HG03175 (cell line): ENCODE results near the gene GSTO1.
A peak's percentile ranks its signal among the peaks of the same experiment; 100 is the strongest.

Experiments used
- ATAC-seq: cut with Tn5 transposase; IDR thresholded peaks from one replicate; pipeline ENCODE4 v1.9.1; 2021; ENCODE audit warnings: mild to moderate bottlenecking, moderate library complexity; ENCODE audit not compliant: unreplicated experiment

GSTO1 gene

DNA sequence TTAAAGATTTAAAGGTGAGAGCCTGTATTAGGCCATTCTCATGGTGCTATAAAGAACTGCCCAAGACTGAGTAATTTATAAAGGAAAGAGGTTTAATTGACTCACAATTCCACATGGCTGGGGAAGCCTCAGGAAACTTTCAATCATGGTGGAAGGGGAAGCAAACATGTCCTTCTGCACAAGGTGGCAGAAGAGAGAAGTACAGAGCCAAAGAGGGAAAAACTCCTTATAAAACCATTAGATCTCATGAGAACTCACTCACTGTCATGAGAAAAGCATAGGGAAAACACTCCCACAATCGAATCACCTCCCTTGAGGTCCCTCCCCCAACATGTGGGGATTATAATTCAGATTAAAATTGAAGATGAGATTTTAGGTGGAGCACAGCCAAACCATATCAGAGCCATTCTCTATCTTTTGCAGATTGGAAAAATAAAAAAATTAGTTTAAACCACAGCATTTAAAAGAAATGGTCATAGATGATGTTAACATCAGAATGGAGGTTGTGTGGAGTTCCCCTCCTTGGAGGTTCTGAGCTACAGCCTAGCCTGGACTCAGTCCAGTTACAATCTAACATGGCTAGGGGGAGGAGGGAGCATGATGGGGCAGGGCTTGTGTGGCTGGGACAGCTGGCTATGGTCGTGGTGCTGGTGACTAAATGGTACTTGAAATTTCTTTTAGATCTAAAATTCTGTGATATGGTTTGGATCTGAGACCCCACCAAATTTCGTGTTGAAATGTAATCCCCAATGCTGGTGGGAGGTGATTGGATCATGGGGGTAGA lies 47.4 kb downstream of the GSTO1 start:
- no peak for ATAC-seq

DNA sequence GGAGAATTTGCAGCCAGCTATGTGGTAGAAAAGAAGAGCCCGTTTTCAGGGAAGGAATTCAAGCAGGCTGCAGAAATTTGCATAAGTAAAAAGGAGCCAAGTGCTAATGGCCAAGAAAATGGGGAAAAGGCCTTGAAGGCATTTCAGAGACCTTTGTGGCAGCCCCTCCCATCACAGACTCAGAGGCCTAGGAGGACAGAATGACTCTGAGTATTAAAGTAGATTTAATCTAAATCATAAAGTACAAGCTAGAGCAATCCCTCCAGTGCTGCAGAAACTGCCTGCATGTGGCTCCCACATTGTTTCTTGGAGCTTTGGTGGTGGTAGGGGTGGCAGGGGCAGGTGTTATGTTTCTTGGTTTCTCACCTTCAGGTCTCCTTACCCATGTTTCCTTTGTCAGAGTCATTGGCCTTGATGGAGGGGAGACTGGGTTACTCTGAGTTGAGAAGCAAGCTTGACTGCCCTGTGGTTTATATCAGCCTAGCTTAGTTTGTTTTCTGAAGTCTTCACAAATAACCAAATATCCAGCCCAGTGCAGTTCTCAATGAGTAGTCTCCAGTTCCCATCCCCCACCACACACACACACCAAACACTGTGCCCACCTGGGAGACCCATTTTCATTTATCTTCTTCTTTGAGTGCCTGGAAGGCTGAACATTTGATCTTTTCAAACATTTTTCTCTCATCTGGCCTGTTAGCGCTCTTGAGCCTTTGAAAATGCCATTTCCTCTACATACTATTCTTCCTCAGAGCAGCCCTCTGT lies 49.1 kb downstream of the GSTO1 start:
- ATAC-seq, result no peak

DNA sequence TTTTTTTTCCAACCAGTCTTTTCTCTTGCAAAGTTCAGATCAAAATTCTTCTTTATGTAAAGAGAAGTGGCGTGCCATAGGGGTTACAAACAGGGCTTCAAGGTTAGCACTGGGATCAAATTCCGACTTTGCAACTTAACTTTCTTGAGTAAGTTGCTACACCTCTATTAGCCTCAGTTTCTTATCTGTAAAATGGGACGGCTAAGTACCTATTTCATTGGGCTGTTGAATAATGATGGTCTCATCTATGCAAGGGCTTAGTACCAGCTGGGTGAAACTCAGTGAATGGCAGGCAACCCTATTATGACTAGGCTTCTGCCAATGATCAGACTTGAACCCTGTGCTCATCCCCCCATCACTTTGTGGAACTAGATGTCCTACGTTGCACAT lies 49.7 kb downstream of the GSTO1 start:
- no peak for ATAC-seq

DNA sequence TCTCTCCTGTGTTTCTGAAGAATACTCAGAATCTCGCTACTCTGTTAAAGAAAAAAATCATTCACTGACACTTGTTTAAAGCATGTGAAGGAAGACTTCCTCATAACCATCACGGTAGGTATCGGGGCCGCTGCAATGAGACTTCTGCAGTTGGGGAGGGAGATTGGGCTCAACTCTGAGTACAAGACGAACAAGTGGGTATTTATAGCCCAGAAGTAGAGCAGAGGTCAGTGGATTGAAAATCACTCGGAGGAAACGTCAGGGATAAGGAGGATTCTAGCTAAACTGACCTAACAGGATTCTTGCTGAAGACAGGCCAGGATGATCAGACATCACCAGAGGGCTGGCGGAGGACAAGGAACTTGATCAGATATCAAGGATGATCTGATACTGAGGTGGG lies 50.2 kb downstream of the GSTO1 start:
- ATAC-seq, result no peak

DNA sequence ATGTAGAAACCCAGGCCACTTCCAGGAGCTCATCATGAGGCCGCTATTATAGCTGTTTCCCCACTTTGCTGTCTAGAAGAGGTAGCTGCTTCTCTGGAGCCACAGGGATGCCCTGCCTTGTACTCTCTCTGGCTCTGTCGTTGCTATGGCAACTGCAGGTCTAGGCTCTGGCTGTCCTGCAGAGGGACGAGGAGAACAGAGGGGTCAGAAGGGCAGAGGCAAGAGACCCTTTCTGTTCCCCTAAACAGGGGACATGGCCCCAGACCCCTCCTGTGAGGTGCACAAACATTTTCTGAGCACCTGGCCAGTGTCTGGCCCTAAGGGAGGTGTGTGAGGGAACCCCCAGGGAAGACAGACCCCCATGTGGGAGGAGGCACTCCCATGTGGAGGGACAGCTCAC lies 52.2 kb downstream of the GSTO1 start:
- ATAC-seq, result no peak

DNA sequence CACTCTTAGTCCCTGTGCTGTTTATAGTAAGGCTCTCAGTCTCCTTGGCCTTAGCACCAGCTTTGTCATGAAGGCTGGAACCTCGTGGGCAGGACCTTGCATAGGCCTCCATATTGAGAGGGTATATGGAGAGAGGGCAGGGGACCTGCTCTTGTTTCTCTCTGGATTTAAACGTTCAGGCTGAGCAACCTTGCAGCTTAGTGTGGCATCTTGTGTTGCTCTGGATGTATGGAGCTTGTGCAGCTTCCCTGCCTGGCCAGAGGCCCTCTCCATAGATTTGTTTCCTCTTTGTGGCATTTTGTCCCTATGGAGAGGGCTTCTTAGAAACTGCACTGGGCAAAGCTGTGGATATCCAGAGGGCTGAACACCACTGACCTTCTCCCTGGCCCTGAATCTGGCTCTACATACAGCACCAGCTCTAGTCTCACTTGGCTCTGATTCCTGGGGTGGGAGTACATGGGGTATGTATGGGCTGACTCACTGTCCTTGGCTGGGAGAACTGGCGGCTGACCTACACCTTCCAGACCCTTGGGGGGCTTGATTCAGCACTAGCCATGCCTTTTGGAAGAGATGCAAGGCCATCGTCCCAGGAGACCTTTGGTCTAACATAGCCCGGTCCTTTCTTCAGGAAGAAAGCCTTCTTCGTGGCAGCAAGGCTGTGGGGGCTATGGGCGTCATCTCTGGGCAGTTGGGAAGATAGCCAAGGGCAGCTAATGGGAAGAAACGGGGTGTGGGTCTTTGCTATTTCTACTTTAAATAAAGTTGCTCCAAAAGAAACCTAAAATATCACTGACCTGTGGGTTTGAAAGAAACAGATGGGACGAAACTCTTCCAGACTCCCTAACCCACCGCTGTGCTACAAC lies 53.1 kb downstream of the GSTO1 start:
- no peak for ATAC-seq

DNA sequence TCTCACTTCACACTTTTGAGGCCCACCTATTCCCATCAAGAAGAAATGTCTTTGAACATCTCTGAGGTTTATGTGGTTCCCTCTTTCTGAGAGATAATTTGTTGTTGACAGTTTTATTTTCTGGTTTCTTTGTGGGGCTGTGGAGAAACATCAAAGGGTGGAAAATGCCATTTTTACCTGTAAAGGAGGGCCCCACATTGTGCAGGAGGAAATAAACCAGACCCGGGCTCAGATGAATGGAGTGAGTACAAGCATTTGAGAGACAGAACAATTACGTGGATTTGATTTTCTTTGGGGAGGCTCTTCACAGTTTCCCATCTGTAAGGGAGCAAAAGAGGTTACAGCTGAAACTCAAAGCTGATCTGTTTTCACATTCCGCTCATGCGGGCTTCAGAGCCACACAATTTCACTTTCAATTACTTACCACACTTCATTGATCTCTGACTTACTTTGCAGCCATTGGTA lies 53.8 kb downstream of the GSTO1 start:
- peak; percentile 63 for ATAC-seq

DNA sequence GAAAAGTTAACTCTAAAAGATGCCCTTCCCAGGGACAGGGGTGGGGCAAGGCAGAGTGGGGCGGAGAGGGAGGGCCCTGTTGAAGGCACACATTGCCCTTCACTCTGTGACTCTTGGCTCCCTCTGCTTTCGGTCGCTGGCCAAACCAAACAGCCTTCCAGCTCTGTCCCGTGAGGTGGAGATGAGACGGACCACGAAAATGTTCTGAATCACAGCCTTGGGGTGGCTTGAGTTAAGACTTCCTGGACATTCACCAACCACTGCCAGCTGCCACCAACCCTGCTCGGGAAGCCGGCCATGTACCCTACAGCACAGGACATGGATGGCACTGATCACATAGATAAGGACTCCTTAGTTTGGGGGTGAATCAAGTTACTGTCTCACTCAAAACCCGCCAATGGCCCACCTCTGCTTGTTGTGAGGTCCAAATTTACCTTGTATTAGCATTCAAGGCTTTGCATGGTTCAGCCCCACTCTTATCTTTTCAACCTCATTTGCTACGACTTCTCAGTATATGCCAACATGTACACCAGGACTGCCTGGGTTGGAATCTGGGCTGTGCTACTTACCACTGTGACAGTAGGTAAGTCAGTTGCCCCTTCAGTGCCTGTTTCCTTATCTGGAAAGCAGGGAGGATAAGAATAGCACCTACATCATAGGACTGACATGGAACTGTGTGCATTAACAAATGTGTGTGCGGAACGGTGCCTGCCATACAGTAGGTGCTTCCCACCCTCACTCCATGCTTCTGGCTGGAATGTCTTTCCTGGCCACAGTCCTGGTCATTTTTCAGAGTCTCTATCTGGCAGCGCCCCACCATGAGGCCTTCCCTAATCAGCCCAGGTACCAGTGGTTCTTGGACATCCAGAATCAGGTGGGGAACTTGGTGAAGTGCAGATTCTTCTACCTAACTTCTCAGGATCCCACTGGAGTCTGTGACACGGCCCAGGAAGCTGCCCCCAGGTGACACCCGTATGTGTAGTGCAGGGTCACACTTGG lies 55.6 kb downstream of the GSTO1 start:
- no peak for ATAC-seq

DNA sequence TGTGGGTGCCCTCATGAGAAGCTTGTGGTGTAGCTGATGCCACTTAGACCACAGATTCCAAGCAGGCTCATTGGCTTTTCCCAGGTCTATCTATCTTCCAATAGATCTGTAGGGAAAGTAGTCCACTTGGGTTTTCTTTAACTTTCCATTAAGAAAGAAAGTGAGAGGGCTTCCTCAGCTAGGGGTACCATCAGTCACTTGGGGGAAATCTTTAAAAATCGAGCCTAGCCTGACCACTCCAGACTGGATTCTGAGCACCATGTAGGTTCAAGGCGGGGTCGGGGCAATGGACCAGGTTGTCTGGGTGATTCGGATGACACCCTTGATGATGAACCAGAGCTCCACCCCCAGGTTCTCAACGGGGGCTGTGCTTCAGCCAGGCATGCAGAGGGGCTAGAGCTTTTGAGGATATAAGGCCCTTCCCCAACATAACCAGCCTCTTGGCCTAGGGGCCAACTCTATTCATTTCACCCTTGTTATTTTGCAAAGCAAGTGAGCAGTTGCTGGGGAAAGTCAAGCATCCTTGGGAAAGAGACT lies 56.6 kb downstream of the GSTO1 start:
- no peak for ATAC-seq

DNA sequence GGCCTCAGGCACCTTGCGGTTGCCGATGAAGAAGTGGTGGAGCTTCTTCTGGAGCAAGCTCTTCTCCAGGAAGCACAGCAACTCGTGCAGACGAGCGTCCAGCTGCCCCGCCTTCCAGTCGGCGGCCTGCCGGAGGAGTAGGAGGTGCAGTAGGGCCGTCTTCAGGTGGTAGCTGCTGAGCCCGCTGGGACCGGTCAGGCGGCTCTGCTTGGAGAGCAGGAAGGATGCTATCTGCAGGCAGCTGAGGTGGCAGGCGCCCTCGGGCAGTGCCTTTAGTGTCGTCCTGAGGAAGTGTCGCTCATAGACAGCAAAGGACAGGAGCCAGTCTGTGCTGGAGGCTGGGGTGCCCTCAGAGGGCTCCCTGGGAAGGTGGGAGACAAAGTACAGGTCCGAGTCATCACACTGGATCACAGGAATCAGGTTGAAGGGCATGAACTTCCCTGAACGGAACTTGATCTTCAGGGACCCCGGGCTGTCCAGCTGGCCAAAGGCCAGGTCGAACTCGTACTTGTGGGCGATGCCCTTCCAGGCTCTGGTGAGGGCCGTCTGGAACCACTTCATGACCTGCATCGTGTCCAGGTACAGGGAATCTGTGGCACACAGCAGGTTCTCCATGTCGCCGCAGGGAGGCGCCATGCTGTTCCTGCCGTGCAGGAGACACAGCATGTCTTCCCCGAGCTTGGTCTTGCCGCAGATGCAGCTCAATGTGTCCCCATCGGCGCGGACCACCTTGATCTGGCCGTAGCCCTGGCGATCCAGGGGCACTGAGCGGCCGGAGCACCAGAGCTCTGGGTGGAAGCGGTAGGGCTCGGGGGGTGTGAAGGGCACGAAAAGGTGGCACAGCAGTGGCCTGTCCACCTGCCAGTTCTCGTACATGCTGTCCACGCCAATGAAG lies 60.1 kb downstream of the GSTO1 start:
- no peak for ATAC-seq

DNA sequence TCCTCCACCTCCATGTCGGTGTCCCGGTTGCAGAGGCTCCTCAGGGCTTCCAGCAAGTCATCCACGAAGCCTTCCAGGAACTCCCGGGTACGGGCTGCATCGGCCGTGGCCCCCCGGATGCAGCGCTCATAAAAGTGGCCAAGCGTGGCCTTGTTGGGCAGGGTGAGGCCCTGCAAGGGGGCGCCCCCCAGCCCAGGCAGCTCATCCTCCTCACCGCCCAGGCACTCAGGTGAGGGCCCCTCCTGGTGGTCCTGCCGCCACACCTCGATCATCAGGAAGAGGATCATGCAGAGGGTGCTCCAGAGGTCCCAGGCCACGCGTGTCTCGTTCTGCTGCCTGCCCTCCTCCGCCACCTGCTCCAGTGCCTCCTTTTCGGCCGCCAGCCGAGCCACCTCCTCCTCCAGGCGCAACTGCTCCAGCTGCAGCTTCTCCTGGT lies 60.8 kb downstream of the GSTO1 start:
- no peak for ATAC-seq

DNA sequence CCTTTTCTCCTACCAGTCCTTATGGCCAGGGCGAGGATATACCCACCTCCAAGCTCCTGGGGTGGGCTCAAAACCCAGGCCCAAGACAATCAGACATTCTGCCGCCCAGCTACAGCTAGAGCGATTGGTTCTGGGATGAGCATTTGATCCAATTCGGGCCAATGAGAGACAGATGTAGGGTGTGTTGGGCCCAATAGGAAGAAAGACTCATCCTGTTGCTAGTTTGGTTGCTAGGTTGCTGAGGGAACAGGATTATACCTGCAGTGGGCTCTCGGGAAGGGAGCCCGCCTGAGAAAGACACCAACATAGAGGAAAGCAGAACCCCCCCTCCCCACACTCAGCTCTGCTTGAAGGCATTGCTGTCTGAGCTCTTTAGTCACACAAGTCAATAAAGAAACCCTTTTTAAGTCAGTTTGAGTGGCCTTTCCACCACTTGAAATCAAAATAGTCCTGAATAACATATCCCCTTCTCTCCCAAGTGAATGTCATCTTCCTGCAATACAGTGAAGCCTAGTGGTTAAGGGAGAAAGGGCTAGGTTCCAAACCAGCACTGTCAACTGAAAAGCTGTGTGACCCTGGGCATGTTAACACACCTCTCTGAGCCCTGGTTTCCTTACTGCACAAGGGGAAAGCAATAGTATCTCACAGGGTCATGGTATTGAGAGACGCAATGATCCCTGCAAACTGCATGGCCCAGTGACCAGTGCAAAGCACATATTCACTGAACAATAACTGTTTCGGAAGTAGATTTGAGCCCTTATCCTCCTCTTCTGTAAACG lies 61.8 kb downstream of the GSTO1 start:
- no peak for ATAC-seq
